ENCODE results near the gene TDRD1.

- TF ChIP-seq BMI1 (IDR thresholded peaks at IDR 0.05; ENCODE audit: borderline replicate concordance) (no peak), CTCF (IDR thresholded peaks at IDR 0.05 in 2 of 3, conservative IDR thresholded peaks at IDR 0.05 in 1 of 3; ENCODE audit: control insufficient read depth in 2 of 3, extremely low read depth in 1 of 3, insufficient read depth in 1 of 3, low read depth in 3 of 3, low read length in 3 of 3) (no peak), IKZF1 (conservative IDR thresholded peaks at IDR 0.05) (no peak), KDM1A (IDR thresholded peaks at IDR 0.05; ENCODE audit: borderline replicate concordance) (no peak), EZH2 (IDR thresholded peaks at IDR 0.05; ENCODE audit: borderline replicate concordance, control insufficient read depth, low read depth, low read length) (no peak), EP300 (IDR thresholded peaks at IDR 0.05; ENCODE audit: borderline replicate concordance in 1 of 2, control insufficient read depth in 1 of 2, low read depth in 2 of 2, low read length in 2 of 2) (no peak), MYC (IDR thresholded peaks at IDR 0.05; ENCODE audit: insufficient read depth, insufficient read length, insufficient replicate concordance, low read length, severe bottlenecking) (no peak), NRF1 (conservative IDR thresholded peaks at IDR 0.05; ENCODE audit: low read depth, low read length) (no peak), RAD21 (IDR thresholded peaks at IDR 0.05; ENCODE audit: insufficient read depth, low read depth, low read length) (no peak), CEBPZ (IDR thresholded peaks at IDR 0.05; ENCODE audit: low read depth, low read length) (no peak), JUND (IDR thresholded peaks at IDR 0.05; ENCODE audit: low read depth, low read length) (no peak)
Observed at GRCh38 chr10:114181971-114182370, 2.8 kb downstream of the TDRD1 start.
